GM12873 (cell line): ENCODE measurements around the gene CSTPP1.

ENCODE experiments used
- CTCF ChIP-seq: IDR thresholded peaks from 2 replicates; pipeline ENCODE4 v1.5.1; 2012; ENCODE audit warnings: low read depth, mild to moderate bottlenecking, moderate library complexity, low read length, control low read depth; ENCODE audit not compliant: insufficient read depth; ENCODE audit errors: missing control alignments

CSTPP1 gene

DNA sequence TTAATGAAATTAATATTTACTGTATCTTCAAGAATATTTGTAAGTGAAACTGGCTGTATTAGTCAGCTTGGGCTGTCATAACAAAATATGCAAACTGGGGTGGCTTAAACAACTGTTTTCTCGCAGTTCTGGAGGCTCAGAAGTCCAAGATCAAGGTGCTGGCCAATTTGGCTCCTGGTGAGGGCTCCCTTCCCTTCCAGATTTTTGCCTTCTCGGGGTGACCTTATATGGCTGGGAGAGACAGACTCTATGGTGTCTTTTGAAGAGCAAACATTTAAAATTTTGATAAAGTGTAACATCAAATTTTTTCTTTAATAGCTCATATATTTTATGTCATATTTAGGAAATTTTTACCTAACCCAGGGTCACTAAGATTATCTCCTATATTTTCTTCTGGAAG is 30.2 kb downstream of the CSTPP1 start:
- TF ChIP-seq CTCF, result no peak

DNA sequence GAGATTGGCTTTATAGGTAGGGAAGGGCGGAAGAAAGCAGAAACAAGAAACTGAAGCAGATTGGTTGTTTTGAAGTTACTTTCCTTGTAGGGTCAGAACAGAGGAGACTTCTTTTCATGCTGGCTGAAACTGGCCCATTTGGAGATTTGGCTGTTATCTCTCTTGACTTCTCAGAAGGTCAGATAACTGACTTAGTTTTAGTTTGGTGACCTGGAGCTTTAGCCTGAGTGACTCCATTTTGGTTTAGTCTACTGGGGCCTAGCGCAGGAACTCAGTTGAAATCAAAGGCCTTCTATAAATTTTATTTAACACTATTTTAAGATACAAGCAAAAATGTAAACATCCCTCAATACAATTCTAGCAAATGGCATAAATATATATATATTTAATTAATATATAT is 31.4 kb downstream of the CSTPP1 start:
- TF ChIP-seq CTCF, result no peak

GRCh38 chr11:46969379-46969778 is 32.8 kb downstream of the CSTPP1 start:
- TF ChIP-seq CTCF, result no peak

DNA sequence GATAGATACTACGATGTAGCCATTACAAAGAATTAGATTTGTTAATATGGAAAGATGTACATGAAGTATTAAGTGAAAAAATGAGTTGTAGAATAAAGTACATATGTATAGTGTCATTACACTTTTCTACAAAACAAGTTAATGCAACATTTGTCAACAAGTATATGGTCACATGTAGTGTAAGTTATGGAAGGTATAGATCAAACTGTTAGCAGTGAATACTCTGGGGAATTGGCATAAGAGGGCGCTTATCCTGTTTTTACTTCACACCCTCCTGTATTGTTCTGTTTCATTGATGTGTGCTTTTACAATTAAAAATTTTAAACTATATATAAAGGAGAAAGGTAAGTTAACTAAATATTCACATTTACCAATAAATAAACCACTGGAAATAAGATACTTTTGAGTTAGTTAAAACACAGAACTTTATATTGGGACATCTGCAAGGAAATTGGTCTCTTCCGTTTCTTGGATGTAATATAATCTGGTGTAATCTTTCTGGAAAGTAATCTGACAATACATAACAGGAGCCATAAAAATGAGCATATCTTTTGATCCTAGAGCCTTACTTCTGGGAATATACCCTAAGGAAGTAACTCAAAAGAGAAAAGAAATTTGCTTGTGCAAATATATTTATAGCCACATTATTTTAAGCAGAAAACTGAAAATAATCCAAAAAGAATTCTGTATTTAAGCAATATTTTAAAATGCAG is 34.5 kb downstream of the CSTPP1 start:
- no peak for TF ChIP-seq CTCF

GRCh38 chr11:46972343-46972742 is 35.8 kb downstream of the CSTPP1 start:
- no peak for TF ChIP-seq CTCF

GRCh38 chr11:46972821-46973220 is 36.3 kb downstream of the CSTPP1 start:
- TF ChIP-seq CTCF, result no peak

GRCh38 chr11:46976182-46976854 is 39.8 kb downstream of the CSTPP1 start:
- no peak for TF ChIP-seq CTCF
